HG02798 (cell line): Measurements from ENCODE around the gene PCDHA13.
"Not testable (repeated sequence)": the region's sequence is repeated elsewhere in the genome, so short reads cannot be mapped to it uniquely, and the experiment has no call there.

Source experiments
- ATAC-seq: cut with Tn5 transposase; IDR thresholded peaks from one replicate; pipeline ENCODE4 v1.9.1; 2021; ENCODE audit warnings: mild to moderate bottlenecking; ENCODE audit not compliant: unreplicated experiment, poor library complexity

The PCDHA13 gene

GRCh38 chr5:140881889-140882590, at the start of gene PCDHA13:
PCDHA13 (plus strand) TSS chr5:140882124; CDS start chr5:140882269, 145 bp downstream.
- no peak for ATAC-seq

GRCh38 chr5:140833993-140834392, 47.9 kb upstream of the PCDHA13 start, which contains the start of gene PCDHA7:
PCDHA7 (plus strand) TSS chr5:140834269; CDS start chr5:140834384, 115 bp downstream.
- no peak for ATAC-seq

GRCh38 chr5:140834439-140835008, 47.4 kb upstream of the PCDHA13 start:
- ATAC-seq: not testable (repeated sequence)

- no peak for ATAC-seq
These were observed 46.1 kb upstream of the PCDHA13 start for GRCh38 chr5:140835622-140836510.

GRCh38 chr5:140840978-140841962, 40.7 kb upstream of the PCDHA13 start, which contains the start of gene PCDHA8:
PCDHA8 (plus strand) TSS chr5:140841187; CDS start chr5:140841322, 135 bp downstream.
- ATAC-seq: no peak

- ATAC-seq: no peak
These were observed 38.9 kb upstream of the PCDHA13 start for GRCh38 chr5:140842798-140843733.

- not testable (repeated sequence) for ATAC-seq
These were observed 33.5 kb upstream of the PCDHA13 start, which contains the start of gene PCDHA9 for GRCh38 chr5:140848139-140849102. PCDHA9 (plus strand) TSS chr5:140848382; CDS start chr5:140848496, 114 bp downstream.

GRCh38 chr5:140849831-140850634, 31.9 kb upstream of the PCDHA13 start:
- not testable (repeated sequence) for ATAC-seq

- ATAC-seq: no peak
These were observed 25.9 kb upstream of the PCDHA13 start, which contains the start of gene PCDHA10 for GRCh38 chr5:140855772-140856674. PCDHA10 (plus strand) TSS chr5:140855897; CDS start chr5:140856049, 152 bp downstream.

GRCh38 chr5:140857177-140857986, 24.5 kb upstream of the PCDHA13 start:
- no peak for ATAC-seq

GRCh38 chr5:140857987-140858240, 24.0 kb upstream of the PCDHA13 start:
- ATAC-seq: no peak

- ATAC-seq: no peak
These were observed 19.3 kb upstream of the PCDHA13 start for GRCh38 chr5:140862441-140863295.

GRCh38 chr5:140868721-140869554, 13.0 kb upstream of the PCDHA13 start, which contains the start of gene PCDHA11:
PCDHA11 (plus strand) TSS chr5:140868957; CDS start chr5:140869104, 147 bp downstream.
- ATAC-seq: no peak
